HUES6 (cell line): ENCODE measurements around the gene FBXO31.

Experiments
- H3K27ac ChIP-seq: 2 replicates; pipeline ENCODE4 v1.7.0; 2013; ENCODE audit warnings: low read depth, mild to moderate bottlenecking, low read length, inconsistent platforms
- H3K27me3 ChIP-seq: 2 replicates; pipeline ENCODE4 v1.6.1; 2013; ENCODE audit warnings: low read length; ENCODE audit not compliant: control insufficient read depth, insufficient read depth
- H3K36me3 ChIP-seq: 2 replicates; pipeline ENCODE4 v1.6.1; 2013; ENCODE audit warnings: low read length; ENCODE audit not compliant: control insufficient read depth, insufficient read depth
- H3K4me1 ChIP-seq: 2 replicates; pipeline ENCODE4 v1.6.1; 2013; ENCODE audit warnings: low read length; ENCODE audit not compliant: control insufficient read depth, insufficient read depth
- H3K4me3 ChIP-seq: 2 replicates; pipeline ENCODE4 v1.5.1; 2013; ENCODE audit warnings: low read depth, low read length
- H3K9ac ChIP-seq: one replicate; pipeline ENCODE4 v1.6.1; 2013; ENCODE audit warnings: mild to moderate bottlenecking, low read length
- H3K9me3 ChIP-seq: 2 replicates; pipeline ENCODE4 v1.6.1; 2013; ENCODE audit warnings: low read depth, low read length; ENCODE audit not compliant: control insufficient read depth, insufficient read depth

FBXO31 gene

GRCh38 chr16:87322833-87323726 is 60.5 kb downstream of the FBXO31 start:
- no peak overlapping the region for H3K27ac ChIP-seq

GRCh38 chr16:87322360-87322759 is 61.2 kb downstream of the FBXO31 start:
- no peak overlapping the region for H3K4me3 ChIP-seq
- no peaks in the 10 kb centered on the region for H3K9me3 ChIP-seq
- no peak overlapping the region for H3K27ac ChIP-seq
- no peaks in the 10 kb centered on the region for H3K27me3 ChIP-seq
- H3K9ac ChIP-seq: no peak overlapping the region
- H3K36me3 ChIP-seq: peaks cover 7% of the 10 kb centered on the region; the same call in 1 of the 2 replicates
- peaks cover 8% of the 10 kb centered on the region for H3K4me1 ChIP-seq

More at GRCh38 chr16:87322833-87323726, 60.5 kb downstream of the FBXO31 start:
- Histone ChIP-seq H3K9ac (no peak overlapping the region), H3K4me3 (no peak overlapping the region), H3K27me3 (no peaks in the 10 kb centered on the region), H3K36me3 (peaks cover 7% of the 10 kb centered on the region; the same call in 1 of the 2 replicates), H3K9me3 (no peaks in the 10 kb centered on the region), H3K4me1 (peaks cover 8% of the 10 kb centered on the region)

GRCh38 chr16:87321336-87322107 is 62.1 kb downstream of the FBXO31 start:
- Histone ChIP-seq H3K27me3 (no peaks in the 10 kb centered on the region), H3K36me3 (peaks cover 7% of the 10 kb centered on the region; the same call in 1 of the 2 replicates), H3K9ac (no peak overlapping the region), H3K4me3 (no peak overlapping the region), H3K9me3 (no peaks in the 10 kb centered on the region), H3K4me1 (peaks cover 8% of the 10 kb centered on the region), H3K27ac (no peak overlapping the region)

DNA sequence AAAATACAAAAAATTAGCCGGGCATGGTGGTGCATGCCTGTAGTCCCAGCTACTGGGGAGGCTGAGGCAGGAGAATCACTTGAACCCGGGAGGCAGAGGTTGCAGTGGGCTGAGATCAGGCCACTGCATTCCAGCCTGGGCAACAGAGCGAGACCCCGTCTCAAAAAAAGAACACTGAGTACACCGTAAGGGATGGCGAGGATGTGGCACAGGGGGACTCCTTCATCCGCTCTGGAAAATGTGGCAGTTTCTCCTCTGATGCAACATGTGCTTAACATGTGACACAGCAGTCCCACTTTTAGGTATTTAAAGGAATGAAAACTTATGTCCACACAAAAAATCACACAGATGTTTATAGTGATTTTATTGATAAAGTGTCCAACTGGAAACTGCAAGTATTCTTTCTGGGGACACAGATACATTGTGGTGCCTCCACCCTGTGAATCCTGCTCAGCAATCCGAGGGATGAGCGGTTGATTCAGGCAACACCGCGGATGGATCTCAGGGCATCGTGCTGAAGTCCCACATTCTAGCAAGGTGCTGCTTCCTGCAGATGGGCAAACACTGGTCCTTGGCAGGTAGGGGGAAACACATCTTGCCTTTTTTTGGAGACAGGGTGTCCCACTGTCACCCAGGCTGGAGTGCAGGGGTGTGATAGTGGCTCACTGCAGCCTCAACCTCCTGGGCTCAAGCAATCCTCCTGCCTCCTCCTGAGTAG is 62.9 kb downstream of the FBXO31 start:
- Histone ChIP-seq H3K36me3 (peaks cover 7% of the 10 kb centered on the region; the same call in 1 of the 2 replicates), H3K27me3 (no peaks in the 10 kb centered on the region), H3K9me3 (no peaks in the 10 kb centered on the region), H3K27ac (no peak overlapping the region), H3K4me3 (no peak overlapping the region), H3K4me1 (peaks cover 8% of the 10 kb centered on the region), H3K9ac (no peak overlapping the region)

DNA sequence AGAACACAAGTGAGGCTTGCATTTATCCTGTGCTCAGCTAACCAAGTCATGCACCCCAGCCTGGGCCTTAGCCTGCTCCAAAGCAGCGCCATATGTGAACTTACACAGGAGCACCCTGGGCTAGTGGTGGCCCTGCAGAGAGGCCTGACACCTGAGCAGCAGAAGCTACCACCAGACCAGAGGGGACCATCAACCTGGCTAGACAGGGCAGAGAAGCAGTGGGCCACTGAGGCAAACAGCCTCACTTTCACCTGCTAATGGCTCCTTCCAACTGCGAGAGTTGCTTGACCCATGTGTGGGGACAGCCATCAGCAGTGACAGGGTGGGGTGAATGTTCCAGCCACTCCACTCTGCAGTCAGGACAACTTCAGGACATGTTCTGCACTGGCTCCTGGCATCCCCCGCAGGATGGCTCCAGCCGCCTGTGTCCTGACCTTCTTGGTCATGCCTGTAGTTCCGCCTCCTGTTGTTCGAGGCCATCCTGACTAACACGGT is 63.5 kb downstream of the FBXO31 start:
- no peak overlapping the region for H3K27ac ChIP-seq
- H3K4me1 ChIP-seq: peaks cover 8% of the 10 kb centered on the region
- H3K9me3 ChIP-seq: no peaks in the 10 kb centered on the region
- H3K9ac ChIP-seq: no peak overlapping the region
- H3K27me3 ChIP-seq: no peaks in the 10 kb centered on the region
- no peak overlapping the region for H3K4me3 ChIP-seq
- peaks cover 7% of the 10 kb centered on the region; the same call in 1 of the 2 replicates for H3K36me3 ChIP-seq

DNA sequence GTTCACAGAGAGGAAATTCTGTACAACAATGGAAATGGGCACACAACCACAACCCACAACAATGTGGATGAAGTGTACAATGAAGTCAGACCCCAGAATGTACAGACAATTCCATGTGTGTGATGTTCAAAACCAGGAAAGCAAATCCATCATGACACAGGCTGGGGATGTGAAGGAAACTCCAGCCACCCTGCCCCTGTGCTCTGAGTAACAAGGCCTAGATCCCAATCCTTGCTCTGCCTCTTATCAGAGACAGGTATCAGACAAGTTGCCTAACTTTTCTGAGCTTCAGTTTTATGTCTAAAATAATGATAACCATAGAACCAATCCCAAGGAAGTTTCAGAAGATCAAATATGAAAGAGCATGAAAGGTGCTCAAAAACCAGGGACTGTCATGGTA is 64.6 kb downstream of the FBXO31 start:
- Histone ChIP-seq H3K27me3 (no peaks in the 10 kb centered on the region), H3K36me3 (peaks cover 7% of the 10 kb centered on the region; the same call in 1 of the 2 replicates), H3K4me3 (0 out of 2 replicates have a peak overlapping the region, but pooled peaks have one; percentile 84), H3K9ac (no peak overlapping the region), H3K9me3 (no peaks in the 10 kb centered on the region), H3K4me1 (peaks cover 5% of the 10 kb centered on the region), H3K27ac (no peak overlapping the region)

- H3K9ac ChIP-seq: peak overlapping the region; percentile 98
- H3K27ac ChIP-seq: peak overlapping the region; percentile 94
- H3K9me3 ChIP-seq: no peaks in the 10 kb centered on the region
- peaks cover 5% of the 10 kb centered on the region for H3K4me1 ChIP-seq
- H3K36me3 ChIP-seq: peaks cover 7% of the 10 kb centered on the region; the same call in 1 of the 2 replicates
- H3K4me3 ChIP-seq: peak overlapping the region; percentile 84
- H3K27me3 ChIP-seq: no peaks in the 10 kb centered on the region
These were observed 65.6 kb downstream of the FBXO31 start for GRCh38 chr16:87317750-87318644.

DNA sequence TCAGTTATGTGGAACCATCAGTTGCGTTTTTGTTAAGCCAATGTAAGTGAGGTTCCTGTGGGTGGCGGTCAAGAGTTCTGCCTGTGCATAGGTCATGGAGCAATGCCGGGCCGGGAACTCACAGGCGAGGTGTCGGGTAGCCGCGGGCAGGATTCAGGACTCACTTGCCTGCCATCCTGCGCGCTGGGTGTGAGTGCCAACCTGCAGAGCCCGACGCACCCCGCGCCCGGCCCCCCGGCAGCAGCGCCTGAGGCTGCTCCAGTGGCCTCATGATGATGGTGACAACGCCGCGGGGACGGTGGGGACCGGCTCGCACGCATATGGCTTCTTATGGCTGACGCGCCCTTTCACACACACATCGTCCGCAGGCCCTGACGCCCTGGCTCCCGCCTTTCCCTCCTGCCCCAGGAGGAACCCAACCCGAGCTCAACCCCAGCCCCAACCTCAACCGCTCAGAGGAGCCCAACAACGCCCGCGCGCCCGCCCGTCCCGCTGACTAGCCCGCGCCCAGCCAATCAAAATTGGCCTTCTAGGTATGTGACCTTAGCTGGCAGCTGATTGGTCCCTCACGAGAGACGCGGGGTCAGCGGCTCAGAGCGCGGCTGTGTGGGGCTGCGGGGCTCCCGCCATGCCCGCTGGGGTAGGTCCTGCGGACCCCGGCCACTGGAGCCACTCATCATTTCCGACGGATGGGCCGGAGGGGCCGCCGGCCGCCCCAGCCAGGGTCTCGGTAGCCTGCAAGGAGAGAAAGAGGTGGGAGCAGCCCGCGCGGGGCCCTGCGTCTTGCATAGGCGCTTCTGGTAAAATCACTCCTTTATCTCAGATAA is 66.4 kb downstream of the FBXO31 start, which contains the start of gene C16orf95:
Gene C16orf95 (minus strand): TSS at position 470 of the 827 bp plus-strand sequence. CDS start 150 bp downstream, at position 320.
- Histone ChIP-seq H3K4me3 (peak within 1 kb of the TSS; percentile 84), H3K27ac (peak within 1 kb of the TSS; percentile 94), H3K4me1 (peaks cover 5% of the 10 kb centered on the region)

GRCh38 chr16:87316450-87316922 is 67.1 kb downstream of the FBXO31 start:
- Histone ChIP-seq H3K27me3 (no peaks in the 10 kb centered on the region), H3K36me3 (peaks cover 7% of the 10 kb centered on the region; the same call in 1 of the 2 replicates), H3K27ac (no peak overlapping the region), H3K9me3 (no peaks in the 10 kb centered on the region), H3K4me1 (peaks cover 5% of the 10 kb centered on the region), H3K9ac (peak overlapping the region; percentile 98), H3K4me3 (peak overlapping the region; percentile 84)

More for the DNA sequence above, 66.4 kb downstream of the FBXO31 start, which contains the start of gene C16orf95:
- H3K9me3 ChIP-seq: no peaks in the 10 kb centered on the region
- H3K9ac ChIP-seq: peak within 1 kb of the TSS; percentile 98
- H3K36me3 ChIP-seq: peaks cover 7% of the 10 kb centered on the region; the same call in 1 of the 2 replicates
- H3K27me3 ChIP-seq: no peaks in the 10 kb centered on the region
